GM18909 (cell line): ENCODE data around the gene TXNL4A.
A peak's percentile ranks its signal among the peaks of the same experiment; 100 is the strongest.
"Not testable (repeated sequence)": the region's sequence is repeated elsewhere in the genome, so short reads cannot be mapped to it uniquely, and the experiment has no call there.

Experiments used
- ATAC-seq: cut with Tn5 transposase; IDR thresholded peaks from one replicate; pipeline ENCODE4 v1.9.1; 2021; ENCODE audit warnings: mild to moderate bottlenecking; ENCODE audit not compliant: unreplicated experiment, poor library complexity

The TXNL4A gene

GRCh38 chr18:80000877-80001276, 12.5 kb upstream of the TXNL4A start:
- ATAC-seq = no peak

DNA sequence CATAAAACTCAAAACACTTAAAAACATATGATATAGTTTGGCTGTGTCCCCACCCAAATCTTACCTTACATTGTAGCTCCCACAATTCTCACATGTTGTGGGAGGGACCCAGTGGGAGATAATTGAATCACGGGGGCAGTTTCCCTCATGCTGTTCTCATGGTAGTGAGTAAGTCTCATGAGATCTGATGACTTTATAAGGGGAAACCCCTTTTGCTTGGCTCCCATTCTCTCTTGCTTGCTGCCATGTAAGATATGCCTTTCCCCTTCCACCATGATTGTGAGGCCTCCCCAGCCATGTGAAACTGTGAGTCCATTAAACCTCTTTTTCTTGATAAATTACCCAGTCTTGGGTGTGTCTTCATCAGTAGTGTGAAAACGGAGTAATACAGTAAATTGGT, 11.3 kb upstream of the TXNL4A start:
- ATAC-seq = not testable (repeated sequence)

DNA sequence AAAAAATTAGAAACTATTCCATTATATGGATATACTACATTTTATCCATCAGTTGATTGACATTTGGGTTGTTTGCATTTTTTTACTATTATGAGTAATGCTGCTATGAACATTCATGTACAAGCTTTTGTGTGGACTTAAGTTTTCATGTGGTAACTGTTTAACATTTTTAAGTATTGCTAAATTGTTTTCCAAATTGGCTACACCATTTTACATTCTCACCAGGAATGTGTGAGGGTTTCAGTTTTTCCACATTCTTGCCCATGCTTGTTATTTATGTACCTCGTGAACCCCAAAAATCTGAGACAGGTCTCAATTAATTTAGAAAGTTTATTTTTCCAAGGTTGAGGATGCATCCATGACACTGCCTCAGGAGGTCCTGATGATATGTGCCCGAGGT, 3.1 kb upstream of the TXNL4A start:
- no peak for ATAC-seq

DNA sequence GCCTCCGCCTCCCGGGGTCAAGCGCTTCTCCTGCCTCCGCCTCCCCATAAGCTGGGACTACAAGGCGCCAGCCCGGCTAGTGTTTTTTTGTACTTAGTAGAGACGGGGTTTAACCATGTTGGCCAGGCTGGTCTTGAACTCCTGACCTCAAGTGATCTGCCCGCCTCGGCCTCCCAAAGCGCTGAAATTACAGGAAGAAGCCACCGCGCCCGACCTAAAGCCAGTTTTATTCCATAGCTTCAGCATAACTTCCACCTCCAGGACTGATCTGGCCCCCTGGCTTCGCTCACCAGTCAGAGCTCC, 783 bp upstream of the TXNL4A start:
- no peak for ATAC-seq

GRCh38 chr18:79988071-79988450, 302 bp downstream of the TXNL4A start:
- ATAC-seq = peak; percentile 65

- ATAC-seq = no peak
Measured at GRCh38 chr18:79987566-79987965, 797 bp downstream of the TXNL4A start.

GRCh38 chr18:79986726-79987125, 1.6 kb downstream of the TXNL4A start:
- ATAC-seq = no peak

- no peak for ATAC-seq
Measured at GRCh38 chr18:79985172-79985571, 3.2 kb downstream of the TXNL4A start.

GRCh38 chr18:79983793-79984192, 4.6 kb downstream of the TXNL4A start:
- no peak for ATAC-seq

- ATAC-seq = no peak
Measured at GRCh38 chr18:79983253-79983652, 5.1 kb downstream of the TXNL4A start.

DNA sequence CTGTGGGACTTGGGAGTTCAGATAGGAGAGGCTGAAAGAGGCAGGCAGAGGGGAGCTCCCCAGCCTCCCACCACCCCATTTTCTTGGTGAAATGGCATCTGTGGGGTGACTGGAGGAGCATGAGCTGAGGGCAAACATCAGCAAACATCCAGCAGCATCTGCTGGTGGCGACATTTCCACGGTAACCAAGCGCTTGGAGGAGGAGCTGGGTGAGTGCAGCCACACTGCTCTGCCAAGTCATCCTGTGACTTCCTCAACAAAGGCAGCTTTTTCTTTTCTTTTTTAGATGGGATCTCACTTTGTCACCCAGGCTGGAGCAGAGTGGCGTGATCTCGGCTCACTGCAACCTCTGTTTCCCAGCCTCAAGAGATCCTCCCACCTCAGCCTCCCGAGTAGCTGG, 5.6 kb downstream of the TXNL4A start:
- ATAC-seq = no peak

DNA sequence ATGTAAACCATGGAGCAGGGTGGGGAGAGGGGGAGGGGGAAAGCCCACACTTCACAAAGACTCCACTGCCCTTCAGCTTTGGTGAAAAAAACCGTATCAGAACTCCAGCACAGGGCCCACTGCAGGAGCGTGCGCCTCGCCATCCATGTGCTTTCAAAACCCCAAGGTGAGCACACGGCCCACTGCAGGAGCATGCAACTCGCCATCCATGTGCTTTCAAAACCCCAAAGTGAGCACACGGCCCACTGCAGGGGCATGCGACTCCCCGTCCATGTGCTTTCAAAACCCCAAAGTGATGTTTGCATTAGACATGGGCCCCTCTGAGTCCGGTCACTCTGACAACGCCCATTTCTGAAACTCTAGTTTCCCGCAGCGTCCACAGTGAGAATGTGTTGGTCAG, 7.8 kb downstream of the TXNL4A start:
- ATAC-seq = no peak

GRCh38 chr18:79979843-79980242, 8.5 kb downstream of the TXNL4A start:
- no peak for ATAC-seq

DNA sequence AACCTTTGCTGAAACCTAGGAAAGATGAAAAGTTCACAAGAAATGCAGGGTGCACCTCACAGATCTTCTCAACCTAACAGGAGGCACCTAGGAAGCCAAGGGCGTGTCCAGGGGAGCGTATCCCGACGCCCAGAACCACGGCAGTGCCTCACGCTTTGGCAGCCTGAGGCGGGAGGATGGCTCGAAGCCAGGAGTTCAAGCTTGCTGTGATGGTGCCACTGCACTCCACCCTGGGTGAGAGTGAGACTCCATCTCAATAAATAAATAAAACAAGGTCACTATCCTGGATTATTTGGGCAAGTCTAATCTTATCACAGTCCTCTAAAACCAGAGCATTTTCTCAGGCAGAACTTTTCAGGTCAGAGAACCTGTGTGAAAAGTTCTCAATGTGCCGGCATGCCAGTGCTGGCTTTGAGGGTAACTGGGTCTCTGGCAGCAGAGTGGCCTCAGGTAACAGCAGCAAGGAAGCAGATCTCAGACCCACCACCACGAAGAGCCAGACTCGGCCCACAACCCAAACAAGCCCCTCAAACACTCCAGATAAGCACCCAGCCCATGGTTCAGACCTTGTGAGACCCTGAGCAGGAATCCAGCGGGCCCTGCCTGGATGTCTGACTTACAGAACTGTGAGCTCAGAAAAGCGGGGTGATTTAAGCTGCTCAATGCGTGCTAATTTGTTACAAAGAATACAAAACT, 12.2 kb downstream of the TXNL4A start:
- no peak for ATAC-seq

GRCh38 chr18:79975043-79975442, 13.3 kb downstream of the TXNL4A start:
- ATAC-seq = no peak

GRCh38 chr18:79974025-79974654, 14.2 kb downstream of the TXNL4A start:
- ATAC-seq = no peak

- ATAC-seq = no peak
Measured at GRCh38 chr18:79973517-79973916, 14.8 kb downstream of the TXNL4A start.

DNA sequence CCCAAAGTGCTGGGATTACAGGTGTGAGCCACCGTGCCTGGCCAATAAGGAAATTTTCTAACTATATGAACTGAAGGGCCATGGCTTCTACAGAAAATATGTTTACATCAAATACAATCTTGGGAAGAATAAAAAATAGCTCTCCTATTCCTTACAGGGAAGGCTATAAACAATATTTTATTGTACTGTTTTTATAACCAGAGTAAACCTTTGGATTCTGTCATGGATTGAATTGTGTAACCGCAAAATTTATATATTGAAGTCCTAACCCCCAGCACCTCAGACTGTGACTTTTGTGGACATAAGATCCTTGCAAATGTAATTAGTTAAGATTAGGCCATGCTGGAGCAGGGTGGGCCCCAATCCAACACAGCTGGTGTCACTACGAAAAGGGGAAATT, 15.6 kb downstream of the TXNL4A start:
- no peak for ATAC-seq

DNA sequence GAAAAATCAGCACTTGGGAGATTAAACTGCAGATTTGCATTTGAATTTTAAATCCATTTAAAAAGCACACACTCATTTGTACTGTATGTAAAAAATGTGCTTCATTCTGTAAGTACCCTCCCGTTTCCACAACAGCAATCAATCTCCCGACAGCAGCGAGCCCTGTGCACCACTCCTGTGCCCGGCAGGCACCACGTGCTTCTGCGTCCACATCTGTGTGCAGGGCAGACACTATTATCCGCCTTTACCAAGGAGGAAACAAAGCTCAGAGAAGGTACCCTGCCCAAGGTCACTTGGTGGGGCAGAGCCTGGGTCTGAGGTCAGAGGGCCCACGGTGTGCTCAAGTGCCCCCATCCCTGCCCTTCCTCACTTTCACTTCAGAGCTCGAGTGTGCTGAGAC, 16.4 kb downstream of the TXNL4A start:
- ATAC-seq = no peak

- ATAC-seq = no peak
Measured at GRCh38 chr18:79971211-79971952, 17.0 kb downstream of the TXNL4A start.

DNA sequence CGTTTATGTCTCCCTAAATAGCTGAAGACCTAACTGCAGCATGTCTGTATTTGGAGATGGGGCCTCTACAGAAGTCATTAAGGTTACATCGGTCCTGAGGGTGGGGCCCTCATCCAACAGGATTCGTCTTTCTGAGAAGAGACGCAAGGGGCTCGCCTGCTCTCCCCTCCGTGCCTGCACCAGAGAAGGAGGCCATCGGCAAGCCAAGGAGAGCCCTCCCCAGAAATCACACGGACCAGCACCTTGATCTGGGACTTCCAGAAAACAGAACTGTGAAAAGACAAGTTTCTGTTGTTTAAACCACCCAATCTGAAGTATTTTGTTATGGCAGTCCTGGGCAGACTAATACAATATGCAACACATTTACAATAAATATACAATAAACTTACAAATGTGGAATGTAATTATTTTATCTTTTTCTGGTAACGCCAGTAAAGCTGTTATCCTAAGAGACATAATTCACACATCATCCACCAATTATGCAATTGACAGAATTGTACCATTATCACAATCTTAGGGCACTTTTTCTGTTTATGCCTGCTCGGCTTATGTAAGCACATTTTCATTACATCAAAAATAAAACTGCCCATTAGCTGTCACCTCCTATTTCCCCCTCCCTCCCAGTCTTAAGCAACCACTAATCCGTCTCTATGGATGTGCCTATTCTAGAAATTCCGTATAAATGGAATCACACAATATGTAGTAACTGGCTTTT, 17.8 kb downstream of the TXNL4A start:
- no peak for ATAC-seq
